IPS-20b (cell line): ENCODE results near the gene ARHGAP10.

ENCODE experiments used
- H3K27ac ChIP-seq: one replicate; pipeline ENCODE4 v1.5.1; 2013; ENCODE audit warnings: low read length
- H3K27me3 ChIP-seq: 2 replicates; pipeline ENCODE4 v1.6.1; 2013; ENCODE audit warnings: mild to moderate bottlenecking, low read length, inconsistent platforms; ENCODE audit not compliant: insufficient read depth
- H3K36me3 ChIP-seq: 2 replicates; pipeline ENCODE4 v1.6.1; 2013; ENCODE audit warnings: low read depth, mild to moderate bottlenecking, inconsistent platforms, low read length, moderate library complexity; ENCODE audit not compliant: insufficient read depth
- H3K4me1 ChIP-seq: 2 replicates; pipeline ENCODE4 v1.6.1; 2013; ENCODE audit warnings: mild to moderate bottlenecking, control low read depth, inconsistent platforms, low read length, moderate library complexity; ENCODE audit not compliant: insufficient read depth
- H3K4me3 ChIP-seq: 2 replicates; pipeline ENCODE4 v1.5.1; 2013; ENCODE audit warnings: mild to moderate bottlenecking, low read length, inconsistent platforms
- H3K9ac ChIP-seq: 2 replicates; pipeline ENCODE4 v1.6.1; 2013; ENCODE audit warnings: low read depth, mild to moderate bottlenecking, inconsistent platforms, low read length, moderate library complexity
- H3K9me3 ChIP-seq: 2 replicates; pipeline ENCODE4 v1.6.1; 2013; ENCODE audit warnings: mild to moderate bottlenecking, low read depth, low read length, inconsistent platforms; ENCODE audit not compliant: insufficient read depth

ARHGAP10 gene

GRCh38 chr4:147805946-147806345, 74.1 kb downstream of the ARHGAP10 start:
- Histone ChIP-seq H3K9me3 (no peaks in the 10 kb centered on the region), H3K36me3 (no peaks in the 10 kb centered on the region), H3K4me1 (no peaks in the 10 kb centered on the region), H3K27ac (no peak overlapping the region), H3K9ac (no peak overlapping the region), H3K27me3 (no peaks in the 10 kb centered on the region), H3K4me3 (no peak overlapping the region)

- H3K36me3 ChIP-seq: no peaks in the 10 kb centered on the region
- H3K9me3 ChIP-seq: no peaks in the 10 kb centered on the region
- H3K27me3 ChIP-seq: no peaks in the 10 kb centered on the region
Observed at GRCh38 chr4:147808447-147808846, 76.6 kb downstream of the ARHGAP10 start.

GRCh38 chr4:147809211-147809610, 77.3 kb downstream of the ARHGAP10 start:
- Histone ChIP-seq H3K9ac (no peak overlapping the region), H3K36me3 (no peaks in the 10 kb centered on the region), H3K27ac (no peak overlapping the region), H3K9me3 (no peaks in the 10 kb centered on the region), H3K4me1 (no peaks in the 10 kb centered on the region; the same call in 1 of the 2 replicates), H3K27me3 (no peaks in the 10 kb centered on the region), H3K4me3 (no peak overlapping the region)

More at GRCh38 chr4:147808447-147808846, 76.6 kb downstream of the ARHGAP10 start:
- Histone ChIP-seq H3K9ac (no peak overlapping the region), H3K27ac (no peak overlapping the region), H3K4me1 (no peaks in the 10 kb centered on the region; the same call in 1 of the 2 replicates), H3K4me3 (no peak overlapping the region)

GRCh38 chr4:147811878-147812277, 80.0 kb downstream of the ARHGAP10 start:
- no peak overlapping the region for H3K27ac ChIP-seq
- no peaks in the 10 kb centered on the region; the same call in 1 of the 2 replicates for H3K4me1 ChIP-seq
- H3K9me3 ChIP-seq: no peaks in the 10 kb centered on the region
- H3K9ac ChIP-seq: no peak overlapping the region
- H3K36me3 ChIP-seq: no peaks in the 10 kb centered on the region
- no peak overlapping the region for H3K4me3 ChIP-seq
- no peaks in the 10 kb centered on the region for H3K27me3 ChIP-seq

GRCh38 chr4:147813109-147813773, 81.4 kb downstream of the ARHGAP10 start:
- H3K27ac ChIP-seq: no peak overlapping the region
- H3K4me1 ChIP-seq: no peaks in the 10 kb centered on the region; the same call in 1 of the 2 replicates
- no peak overlapping the region for H3K4me3 ChIP-seq
- H3K27me3 ChIP-seq: no peaks in the 10 kb centered on the region
- H3K9me3 ChIP-seq: no peaks in the 10 kb centered on the region
- no peaks in the 10 kb centered on the region for H3K36me3 ChIP-seq
- H3K9ac ChIP-seq: no peak overlapping the region

GRCh38 chr4:147813973-147814372, 82.1 kb downstream of the ARHGAP10 start:
- H3K9ac ChIP-seq: no peak overlapping the region

GRCh38 chr4:147814376-147814775, 82.5 kb downstream of the ARHGAP10 start:
- no peaks in the 10 kb centered on the region; the same call in 1 of the 2 replicates for H3K4me1 ChIP-seq
- H3K27me3 ChIP-seq: no peaks in the 10 kb centered on the region
- no peaks in the 10 kb centered on the region for H3K9me3 ChIP-seq
- no peaks in the 10 kb centered on the region for H3K36me3 ChIP-seq
- no peak overlapping the region for H3K27ac ChIP-seq
- no peak overlapping the region for H3K4me3 ChIP-seq
- H3K9ac ChIP-seq: no peak overlapping the region

More at GRCh38 chr4:147813973-147814372, 82.1 kb downstream of the ARHGAP10 start:
- no peaks in the 10 kb centered on the region for H3K36me3 ChIP-seq
- H3K9me3 ChIP-seq: no peaks in the 10 kb centered on the region
- no peak overlapping the region for H3K4me3 ChIP-seq
- H3K4me1 ChIP-seq: no peaks in the 10 kb centered on the region; the same call in 1 of the 2 replicates
- H3K27ac ChIP-seq: no peak overlapping the region
- H3K27me3 ChIP-seq: no peaks in the 10 kb centered on the region

GRCh38 chr4:147815741-147816140, 83.9 kb downstream of the ARHGAP10 start:
- H3K27me3 ChIP-seq: no peaks in the 10 kb centered on the region
- no peaks in the 10 kb centered on the region for H3K36me3 ChIP-seq
- no peak overlapping the region for H3K27ac ChIP-seq
- no peaks in the 10 kb centered on the region for H3K9me3 ChIP-seq
- no peaks in the 10 kb centered on the region; the same call in 1 of the 2 replicates for H3K4me1 ChIP-seq
- H3K4me3 ChIP-seq: no peak overlapping the region
- no peak overlapping the region for H3K9ac ChIP-seq

GRCh38 chr4:147816382-147817254, 84.7 kb downstream of the ARHGAP10 start:
- Histone ChIP-seq H3K4me3 (no peak overlapping the region), H3K4me1 (no peaks in the 10 kb centered on the region; the same call in 1 of the 2 replicates), H3K9me3 (no peaks in the 10 kb centered on the region), H3K27me3 (no peaks in the 10 kb centered on the region), H3K36me3 (no peaks in the 10 kb centered on the region), H3K9ac (no peak overlapping the region), H3K27ac (no peak overlapping the region)

GRCh38 chr4:147820975-147821374, 89.1 kb downstream of the ARHGAP10 start:
- Histone ChIP-seq H3K9ac (no peak overlapping the region), H3K27me3 (no peaks in the 10 kb centered on the region), H3K9me3 (no peaks in the 10 kb centered on the region), H3K36me3 (no peaks in the 10 kb centered on the region), H3K4me1 (no peaks in the 10 kb centered on the region), H3K4me3 (no peak overlapping the region), H3K27ac (no peak overlapping the region)

GRCh38 chr4:147821555-147821954, 89.7 kb downstream of the ARHGAP10 start:
- H3K27me3 ChIP-seq: no peaks in the 10 kb centered on the region
- H3K9me3 ChIP-seq: no peaks in the 10 kb centered on the region
- no peaks in the 10 kb centered on the region for H3K4me1 ChIP-seq
- no peak overlapping the region for H3K27ac ChIP-seq
- no peak overlapping the region for H3K4me3 ChIP-seq
- H3K9ac ChIP-seq: no peak overlapping the region
- no peaks in the 10 kb centered on the region for H3K36me3 ChIP-seq

GRCh38 chr4:147822128-147822527, 90.2 kb downstream of the ARHGAP10 start:
- Histone ChIP-seq H3K9me3 (no peaks in the 10 kb centered on the region), H3K27ac (no peak overlapping the region), H3K4me1 (no peaks in the 10 kb centered on the region)

More at GRCh38 chr4:147822128-147822527, 90.2 kb downstream of the ARHGAP10 start:
- no peak overlapping the region for H3K9ac ChIP-seq
- no peak overlapping the region for H3K4me3 ChIP-seq
- H3K36me3 ChIP-seq: no peaks in the 10 kb centered on the region
- H3K27me3 ChIP-seq: no peaks in the 10 kb centered on the region
